AML-193 (cell line): ENCODE measurements around the gene IQGAP3.

ENCODE experiments used
- DNase-seq, 2 experiments: peaks; one replicate each; lab custom pipeline; 2025; lab: John Stamatoyannopoulos, UW

IQGAP3 gene

GRCh38 chr1:156543066-156543465 is 29.3 kb downstream of the IQGAP3 start:
- no peak for DNase-seq

GRCh38 chr1:156540955-156541354 is 31.4 kb downstream of the IQGAP3 start:
- DNase-seq: no peak

- DNase-seq: no peak
Observed at GRCh38 chr1:156539818-156540355, 32.5 kb downstream of the IQGAP3 start.

GRCh38 chr1:156538711-156539440 is 33.5 kb downstream of the IQGAP3 start:
- DNase-seq: no peak

- no peak for DNase-seq
Observed at GRCh38 chr1:156537027-156537426, 35.3 kb downstream of the IQGAP3 start.

- no peak for DNase-seq
Observed at GRCh38 chr1:156534424-156535060, 37.8 kb downstream of the IQGAP3 start.

GRCh38 chr1:156533568-156534220 is 38.7 kb downstream of the IQGAP3 start:
- DNase-seq: no peak

GRCh38 chr1:156532374-156532773 is 40.0 kb downstream of the IQGAP3 start:
- DNase-seq: no peak

- DNase-seq: no peak
Observed at GRCh38 chr1:156530006-156530405, 42.4 kb downstream of the IQGAP3 start.

- no peak for DNase-seq
Observed at GRCh38 chr1:156528875-156529425, 43.4 kb downstream of the IQGAP3 start.

GRCh38 chr1:156528231-156528630 is 44.1 kb downstream of the IQGAP3 start:
- no peak for DNase-seq

GRCh38 chr1:156527584-156527983 is 44.8 kb downstream of the IQGAP3 start:
- DNase-seq: no peak

- DNase-seq: no peak
Observed at GRCh38 chr1:156525856-156526489, 46.4 kb downstream of the IQGAP3 start.

- DNase-seq: no peak
Observed at GRCh38 chr1:156525071-156525501, 47.3 kb downstream of the IQGAP3 start.

GRCh38 chr1:156524481-156524869 is 47.9 kb downstream of the IQGAP3 start:
- DNase-seq: peak; percentile 52 to 65

- no peak for DNase-seq
Observed at GRCh38 chr1:156523801-156524480, 48.4 kb downstream of the IQGAP3 start.

GRCh38 chr1:156522443-156522970 is 49.9 kb downstream of the IQGAP3 start:
- no peak for DNase-seq

GRCh38 chr1:156517748-156518147 is 54.6 kb downstream of the IQGAP3 start:
- DNase-seq: no peak

GRCh38 chr1:156516821-156517220 is 55.5 kb downstream of the IQGAP3 start:
- DNase-seq: no peak

- no peak for DNase-seq
Observed at GRCh38 chr1:156515956-156516355, 56.4 kb downstream of the IQGAP3 start.

GRCh38 chr1:156513185-156513584 is 59.2 kb downstream of the IQGAP3 start:
- no peak for DNase-seq
